ENCODE results near the gene RCAN2.
"Not testable (repeated sequence)": the region's sequence is repeated elsewhere in the genome, so short reads cannot be mapped to it uniquely, and the experiment has no call there.

The RCAN2 gene

DNA sequence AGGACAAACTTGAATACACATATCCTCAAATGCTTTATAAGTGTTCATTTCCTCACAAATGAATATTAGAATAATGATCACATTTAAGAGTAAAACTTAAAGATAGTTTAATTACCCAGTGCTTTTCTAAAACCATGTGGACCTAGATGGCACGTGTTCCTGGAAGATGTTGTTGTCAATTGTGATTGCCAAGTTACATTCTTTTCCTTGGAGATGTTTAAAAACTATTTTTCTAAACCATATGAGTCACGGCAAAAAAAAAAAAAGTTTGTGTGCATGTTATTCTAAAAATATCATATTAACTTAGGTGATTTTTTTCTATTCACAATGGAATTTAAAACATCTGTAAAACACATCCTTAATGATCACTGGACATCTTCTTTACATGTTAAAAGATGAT is 51.1 kb downstream of the RCAN2 start:
- no peak for DNase-seq (ENCODE audit: low read depth)

DNA sequence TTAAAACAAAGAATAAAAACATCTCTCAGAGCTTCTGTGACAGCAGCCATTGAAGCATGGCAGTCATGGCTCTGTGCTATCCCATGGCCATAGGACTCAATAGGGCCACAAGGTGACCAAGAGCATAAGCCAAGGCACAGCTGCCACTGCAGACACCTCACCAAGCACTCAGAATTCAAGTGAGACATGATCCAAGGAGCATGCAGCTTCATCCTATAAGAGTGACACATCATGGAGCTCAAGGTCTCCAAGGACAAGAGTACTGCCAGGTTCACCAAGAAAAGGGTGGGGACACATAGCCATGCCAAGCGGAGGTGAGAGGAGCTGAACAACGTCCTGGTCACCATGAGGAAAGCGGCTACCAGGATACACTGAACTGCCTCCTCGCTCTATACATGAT is 53.0 kb downstream of the RCAN2 start:
- no peak for DNase-seq (ENCODE audit: low read depth)

DNA sequence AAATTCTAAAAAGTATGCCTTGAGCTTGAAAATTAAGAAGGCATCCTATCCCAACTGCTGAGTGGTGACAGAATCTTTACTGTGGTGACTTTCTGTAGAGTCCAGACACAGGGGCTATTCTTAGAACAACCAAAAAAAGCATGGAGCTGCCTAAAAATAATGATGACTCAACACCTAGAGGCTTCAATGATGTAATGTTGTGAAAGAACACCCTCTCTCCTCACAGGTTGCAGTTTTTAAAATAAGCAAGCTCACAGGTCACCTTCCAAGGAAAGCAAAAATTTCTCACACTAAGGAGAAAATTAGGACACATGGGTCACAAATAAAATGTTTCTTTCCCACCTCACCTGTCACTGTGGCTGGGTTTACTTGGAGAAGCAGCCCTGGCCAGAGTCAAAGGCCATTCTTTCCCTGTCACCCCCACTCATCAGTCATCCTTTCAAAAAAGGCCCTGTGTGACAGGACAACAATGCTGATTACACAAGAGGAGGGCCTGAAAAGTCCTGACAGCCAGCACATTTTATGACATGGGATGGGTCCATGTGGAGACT is 53.5 kb downstream of the RCAN2 start:
- DNase-seq (ENCODE audit: low read depth): no peak

DNA sequence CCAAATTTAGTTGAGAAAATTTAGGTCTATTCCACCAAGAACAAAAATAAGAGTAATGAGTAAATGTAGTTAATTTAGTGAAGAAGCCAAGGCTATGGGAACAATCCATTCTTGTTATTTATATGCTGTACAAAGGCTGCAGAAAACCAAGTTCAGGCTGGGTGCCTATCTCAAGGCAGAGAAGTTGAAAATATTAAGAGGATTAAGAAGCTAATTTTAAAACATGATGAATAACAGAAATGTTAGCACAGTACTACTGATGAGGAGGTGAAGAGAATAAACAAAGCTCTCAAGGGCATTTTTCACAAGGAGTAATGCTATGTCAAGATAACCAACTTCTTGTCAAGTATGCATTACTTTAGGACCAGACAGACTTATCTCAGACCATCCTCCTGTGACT is 68.6 kb downstream of the RCAN2 start:
- DNase-seq (ENCODE audit: low read depth): no peak

DNA sequence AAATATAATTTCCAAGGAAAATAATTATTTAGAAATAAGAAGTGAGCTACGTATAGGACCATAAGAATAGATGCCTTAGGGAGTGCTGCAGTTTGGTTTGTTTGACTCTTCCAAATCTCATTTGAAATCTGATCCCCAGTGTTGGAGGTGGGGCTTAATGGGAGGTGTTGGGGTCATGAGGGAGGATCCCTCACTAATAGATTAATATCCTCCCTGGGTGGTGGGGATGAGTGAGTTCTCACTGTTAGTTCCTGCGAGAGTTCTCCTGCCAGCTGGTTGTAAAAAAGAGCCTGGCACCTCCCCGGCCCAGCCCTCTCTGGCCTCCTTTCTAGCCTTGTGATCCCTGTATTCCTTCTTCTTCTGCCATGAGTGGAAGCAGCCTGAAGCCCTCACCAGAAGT is 69.3 kb downstream of the RCAN2 start:
- no peak for DNase-seq (ENCODE audit: low read depth)

DNA sequence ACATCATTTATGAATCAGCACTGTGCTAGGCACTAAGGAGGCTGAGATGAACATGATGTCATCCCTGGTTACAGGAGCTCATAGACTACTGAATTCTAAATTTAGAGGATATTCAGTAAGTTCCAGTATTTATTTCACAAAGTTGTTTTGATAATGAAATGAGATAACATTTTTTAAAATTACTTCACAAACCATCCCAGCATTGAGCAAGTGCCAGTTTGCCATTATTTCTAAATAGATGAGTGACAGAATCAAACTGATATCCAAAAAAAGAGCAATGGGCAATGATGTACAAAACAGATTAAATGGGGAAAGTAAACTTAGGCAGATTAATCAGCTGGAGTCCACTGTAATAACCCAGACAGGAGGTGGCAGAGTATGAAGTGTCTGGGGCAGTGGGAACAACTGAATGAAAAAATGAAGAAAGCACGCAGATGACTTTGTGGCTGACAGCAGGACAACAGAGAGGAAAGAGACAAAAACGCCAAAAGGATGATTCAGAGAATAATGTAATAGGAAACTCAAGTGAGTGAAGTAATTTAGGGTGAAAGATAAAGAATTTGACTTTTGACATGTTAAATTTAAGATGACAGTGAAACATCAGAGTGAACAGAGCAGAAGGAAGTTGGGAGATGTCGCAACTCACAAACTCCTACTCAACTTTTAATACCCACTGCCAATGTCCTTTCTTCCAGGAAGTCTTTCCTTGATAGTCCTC is 70.2 kb downstream of the RCAN2 start:
- DNase-seq (ENCODE audit: low read depth): no peak

DNA sequence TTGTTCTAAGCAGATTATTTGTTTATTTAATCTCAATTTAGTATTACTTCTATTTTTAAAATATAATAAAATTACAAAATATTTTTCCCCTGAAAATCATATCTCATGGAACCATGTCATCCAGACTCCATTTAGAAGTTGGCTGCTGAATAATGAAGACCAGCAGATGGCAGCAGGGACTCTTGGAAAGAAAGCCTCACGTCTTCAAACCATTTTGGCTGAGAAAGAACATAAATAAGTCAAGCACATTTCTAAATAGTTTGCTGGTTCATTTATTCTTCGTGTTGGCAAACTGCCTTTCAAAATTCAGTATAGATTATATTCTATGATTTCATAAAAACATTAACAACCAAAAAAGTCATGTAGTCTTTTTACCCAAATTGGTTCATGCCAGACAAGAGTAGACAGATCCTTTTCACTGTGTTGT is 71.7 kb downstream of the RCAN2 start:
- no peak for DNase-seq (ENCODE audit: low read depth)

DNA sequence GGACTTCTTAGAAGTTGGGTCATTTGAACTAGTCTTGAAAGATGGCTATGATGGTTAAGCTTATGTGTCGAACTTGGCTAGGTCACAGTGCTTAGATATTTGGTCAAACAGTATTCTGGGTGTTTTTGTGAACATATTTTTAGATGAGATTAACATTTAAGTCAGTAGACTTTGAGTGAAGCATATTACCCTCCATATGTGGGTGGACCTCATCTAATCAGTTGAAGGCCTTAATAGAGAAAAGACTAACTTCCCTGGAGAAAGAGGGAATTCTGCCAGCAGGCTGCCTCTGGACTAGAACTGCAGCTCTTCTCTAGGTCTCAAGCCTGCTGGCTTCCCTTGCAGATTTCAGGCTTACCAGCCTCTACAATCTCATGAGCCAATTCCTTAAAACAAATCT is 76.9 kb downstream of the RCAN2 start:
- no peak for DNase-seq (ENCODE audit: low read depth)

DNA sequence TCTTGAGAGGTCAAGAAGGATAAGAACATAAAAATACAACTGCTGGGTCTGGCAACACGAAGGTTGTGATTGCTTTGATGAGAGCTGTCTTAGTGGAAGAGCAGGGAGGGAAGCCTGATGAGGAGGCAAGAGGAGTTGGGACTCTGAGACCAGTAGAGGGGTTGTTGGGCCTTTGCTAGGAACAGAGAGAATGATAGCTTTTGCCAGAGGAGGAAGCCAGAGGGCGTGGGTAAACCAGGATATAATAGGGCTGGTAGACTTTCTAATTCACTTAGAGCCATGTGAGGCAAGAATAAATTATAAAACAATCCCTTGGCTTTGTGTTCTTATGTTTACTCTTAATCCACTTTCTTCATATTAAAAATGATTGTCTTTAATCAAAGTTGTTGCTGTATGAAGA is 78.6 kb downstream of the RCAN2 start:
- DNase-seq (ENCODE audit: low read depth): no peak

DNA sequence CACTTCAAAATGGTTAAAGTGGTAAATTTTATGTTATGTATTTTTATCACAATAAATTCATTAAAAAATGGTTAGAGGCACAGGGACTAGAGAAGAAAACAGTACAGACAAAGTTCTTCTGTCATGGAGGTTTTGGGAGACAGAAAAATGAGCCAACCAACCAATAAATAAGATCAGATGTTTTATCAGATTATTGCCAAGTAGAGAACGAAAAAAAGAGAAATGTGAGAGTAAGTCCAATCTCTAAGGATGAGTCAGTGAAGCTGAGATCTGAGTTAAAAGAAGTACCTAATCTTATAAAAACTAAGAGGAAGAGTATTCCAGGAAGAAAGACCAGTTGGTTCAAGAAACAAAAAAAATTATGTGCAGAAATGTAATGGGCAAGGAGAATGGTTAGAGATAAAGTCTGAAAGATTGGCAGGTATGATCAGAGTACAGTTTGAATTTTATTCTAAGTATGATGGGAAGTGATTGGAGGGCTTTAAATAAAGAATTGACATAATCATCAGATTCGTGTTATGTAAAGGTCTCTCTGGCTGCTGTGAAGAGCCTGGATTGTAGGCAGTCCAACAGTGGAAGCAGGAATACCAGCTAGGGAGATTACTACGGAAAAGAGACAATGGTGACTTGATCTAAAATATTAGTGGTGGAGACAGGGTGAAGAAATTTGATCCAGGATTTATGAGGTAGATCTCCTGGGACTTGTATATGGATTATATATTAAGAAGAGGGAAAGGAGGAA is 79.6 kb downstream of the RCAN2 start:
- DNase-seq (ENCODE audit: low read depth): no peak

GRCh38 chr6:46410334-46410953 is 80.8 kb downstream of the RCAN2 start:
- no peak for DNase-seq (ENCODE audit: low read depth)

DNA sequence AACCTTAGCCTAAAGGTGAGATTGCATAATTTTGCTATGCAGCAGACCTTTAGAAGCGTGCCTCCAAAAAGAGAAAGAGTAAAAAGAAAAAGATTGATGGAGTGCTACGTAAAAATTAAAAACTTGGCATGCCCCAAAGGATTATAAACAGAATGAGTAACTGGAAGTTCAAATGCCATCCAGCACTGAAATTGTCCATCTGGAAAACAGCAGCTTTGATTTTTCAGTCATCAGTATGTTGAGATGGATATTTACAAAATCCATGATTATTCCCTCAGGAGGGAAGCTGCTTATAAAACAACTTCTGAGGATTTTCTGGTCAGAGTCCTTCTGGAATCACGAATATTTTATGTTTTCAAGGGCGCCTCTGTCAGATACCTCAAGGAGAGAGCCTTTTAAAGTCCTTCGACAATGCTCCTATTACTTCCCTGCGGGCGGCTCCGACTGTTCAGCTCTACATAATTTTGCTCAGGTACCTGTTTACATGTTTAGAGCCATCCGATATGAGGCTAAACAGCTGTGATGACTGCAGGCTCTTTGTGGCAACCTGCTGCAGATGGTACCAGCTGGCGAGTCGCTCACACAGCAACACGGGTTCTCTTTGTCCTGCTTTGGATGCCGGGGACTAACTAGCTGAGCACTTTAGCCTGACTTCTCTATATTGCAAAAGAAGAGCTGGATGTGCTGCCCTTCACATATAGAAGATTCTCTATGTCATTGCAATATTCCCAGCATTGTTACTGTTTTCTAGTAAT is 83.3 kb downstream of the RCAN2 start:
- no peak for DNase-seq (ENCODE audit: low read depth)

DNA sequence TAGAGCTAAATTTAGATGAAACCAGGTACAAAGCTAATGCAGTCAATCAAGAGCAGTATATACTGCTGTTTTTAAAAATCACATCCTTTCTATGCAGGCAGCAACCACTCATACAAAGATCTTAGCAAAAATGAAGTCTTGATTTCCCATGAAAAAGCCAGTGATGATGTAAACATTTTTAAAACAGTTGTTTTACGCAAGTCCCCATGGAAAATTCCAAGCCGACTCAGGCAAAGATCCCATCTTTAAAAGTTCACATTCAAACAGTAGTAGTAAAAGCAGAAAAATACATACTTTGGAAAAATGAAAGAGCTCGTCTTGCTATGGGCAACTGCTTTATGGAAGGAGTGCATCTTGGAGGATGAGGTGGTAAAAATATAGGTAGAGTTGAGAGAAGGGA is 84.0 kb downstream of the RCAN2 start:
- DNase-seq (ENCODE audit: low read depth): no peak

DNA sequence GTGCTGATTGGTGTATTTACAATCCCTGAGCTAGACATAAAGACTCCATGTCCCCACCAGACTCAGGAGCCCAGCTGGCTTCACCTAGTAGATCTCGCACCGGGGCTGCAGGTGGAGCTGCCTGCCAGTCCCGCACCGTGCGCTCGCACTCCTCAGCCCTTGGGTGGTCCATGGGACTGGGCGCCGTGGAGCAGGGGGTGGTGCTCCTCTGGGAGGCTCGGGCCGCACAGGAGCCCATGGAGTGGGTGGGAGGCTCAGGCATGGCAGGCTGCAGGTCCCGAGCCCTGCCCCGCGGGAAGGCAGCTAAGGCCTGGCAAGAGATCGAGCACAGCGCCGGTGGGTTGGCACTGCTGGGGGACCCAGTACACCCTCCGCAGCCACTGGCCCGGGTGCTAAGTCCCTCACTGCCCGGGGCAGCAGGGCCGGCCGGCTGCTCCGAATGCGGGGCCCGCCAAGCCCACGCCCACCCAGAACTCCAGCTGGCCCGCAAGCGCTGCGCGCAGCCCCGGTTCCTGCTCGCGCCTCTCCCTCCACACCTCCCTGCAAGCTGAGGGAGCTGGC is 85.5 kb downstream of the RCAN2 start:
- DNase-seq (ENCODE audit: low read depth): not testable (repeated sequence)

DNA sequence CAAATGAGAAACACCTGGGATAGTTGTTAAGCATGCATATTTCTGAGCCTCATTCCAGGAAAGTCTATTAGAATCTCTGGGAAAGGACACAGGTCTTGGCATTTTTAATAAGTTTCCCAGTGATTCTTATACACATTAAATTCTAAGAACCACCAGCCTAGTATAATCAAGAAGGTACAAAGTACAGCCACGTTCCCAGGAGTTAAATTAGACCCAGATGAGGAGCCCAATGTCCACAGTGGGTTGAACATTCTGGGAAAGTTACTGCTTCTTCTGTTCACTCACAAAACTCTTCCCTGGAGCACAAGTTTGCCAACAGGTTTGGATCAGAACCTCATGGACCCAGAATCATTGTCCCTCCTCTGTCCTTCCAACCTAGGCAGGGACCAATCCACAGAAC is 90.4 kb downstream of the RCAN2 start:
- no peak for DNase-seq (ENCODE audit: low read depth)

DNA sequence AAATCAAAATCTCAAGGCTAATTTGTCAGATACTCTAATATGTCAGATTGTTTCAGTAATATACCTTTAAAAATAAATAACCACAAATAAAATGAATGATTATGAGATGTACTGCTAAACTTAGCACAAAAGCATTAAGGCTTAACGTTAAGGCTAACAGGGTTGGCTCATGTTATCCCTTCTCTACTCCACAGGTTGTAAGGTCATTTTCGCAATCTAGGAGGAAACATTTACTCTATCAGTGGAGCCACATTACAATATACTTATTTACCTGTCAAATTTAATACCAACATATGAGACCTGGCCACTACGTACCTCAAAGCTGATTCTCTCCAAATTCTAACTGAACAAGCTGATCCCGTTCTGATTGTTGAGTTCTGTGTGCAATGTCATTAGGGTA is 95.7 kb downstream of the RCAN2 start:
- no peak for DNase-seq (ENCODE audit: low read depth)

- DNase-seq (ENCODE audit: low read depth): no peak
Observed at GRCh38 chr6:46393940-46394337, 97.3 kb downstream of the RCAN2 start.

DNA sequence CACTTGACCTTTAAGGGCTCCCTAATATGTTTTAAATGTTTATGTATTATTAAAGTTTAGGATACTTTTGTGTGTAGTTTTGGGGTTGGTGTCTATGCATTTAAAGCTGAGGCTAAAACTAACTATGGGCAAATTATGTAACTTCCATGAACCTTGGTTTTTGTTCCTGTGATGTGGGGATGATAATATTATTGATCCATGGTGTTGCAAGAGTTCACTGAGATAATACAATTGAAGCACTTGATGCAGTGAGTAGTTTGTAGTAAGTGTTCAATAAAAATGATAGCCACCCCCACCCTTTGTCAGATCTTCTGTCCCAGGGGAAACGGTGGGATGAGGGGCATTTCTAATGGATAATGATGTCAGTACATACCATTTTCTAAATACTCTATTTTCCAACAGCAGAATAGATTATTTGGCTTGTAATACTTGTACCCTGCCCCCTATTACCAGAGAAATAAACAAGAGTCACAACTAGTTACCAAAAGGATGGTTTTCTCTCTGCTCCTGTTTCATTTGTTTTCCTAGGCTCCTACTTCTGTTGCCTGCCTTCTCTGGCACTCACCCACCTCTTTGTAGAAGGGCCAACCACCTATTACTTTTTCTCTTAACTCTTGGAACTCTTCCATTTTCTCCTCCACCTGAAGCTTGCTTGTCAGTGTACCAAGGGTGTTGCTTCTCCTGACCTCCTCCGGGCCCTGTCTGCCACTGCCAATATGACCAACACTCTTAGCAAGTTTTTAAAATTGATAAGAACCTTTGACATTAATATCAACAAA is 97.9 kb downstream of the RCAN2 start:
- no peak for DNase-seq (ENCODE audit: low read depth)

DNA sequence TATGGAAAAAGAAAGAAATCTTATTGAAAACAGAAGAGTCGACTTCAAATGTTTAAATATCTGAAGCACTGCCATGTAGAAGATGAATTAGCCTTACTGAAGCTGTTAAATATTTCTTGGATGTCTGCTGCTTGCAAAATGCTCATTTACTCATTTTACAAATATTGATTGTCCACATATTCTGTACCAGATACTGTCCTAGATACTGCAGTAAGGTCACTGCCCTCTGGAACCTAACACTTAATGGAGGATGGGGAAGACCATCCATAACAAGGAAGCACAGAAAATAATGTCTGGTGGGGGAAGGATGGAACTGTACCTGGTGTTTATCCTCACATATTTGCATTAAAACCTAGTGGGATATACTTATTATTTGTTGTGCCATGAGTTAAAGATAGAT is 99.0 kb downstream of the RCAN2 start:
- DNase-seq (ENCODE audit: low read depth): no peak

- DNase-seq (ENCODE audit: low read depth): no peak
Observed at GRCh38 chr6:46390153-46390876, 100.9 kb downstream of the RCAN2 start.

DNA sequence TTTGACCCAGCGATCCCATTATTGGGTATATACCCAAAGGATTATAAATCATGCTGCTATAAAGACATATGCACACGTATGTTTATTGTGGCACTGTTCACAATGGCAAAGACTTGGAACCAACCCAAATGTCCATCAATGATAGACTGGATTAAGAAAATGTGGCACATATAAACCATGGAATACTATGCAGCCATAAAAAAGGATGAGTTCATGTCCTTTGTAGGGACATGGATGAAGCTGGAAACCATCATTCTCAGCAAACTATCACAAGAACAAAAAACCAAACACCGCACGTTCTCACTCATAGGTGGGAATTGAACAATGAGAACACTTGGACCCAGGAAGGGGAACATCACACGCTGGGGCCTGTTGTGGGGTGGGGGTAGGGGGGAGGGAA is 103.5 kb downstream of the RCAN2 start:
- DNase-seq (ENCODE audit: low read depth): not testable (repeated sequence)
